Stimulated activated CD8-positive, alpha-beta memory T cell treated with anti-CD3 and anti-CD28 coated beads, Interleukin-4, amount 100 ng/mL, for 24 hours (primary cell): ENCODE results near the gene C20orf204.
"Not testable (repeated sequence)": the region's sequence is repeated elsewhere in the genome, so short reads cannot be mapped to it uniquely, and the experiment has no call there.

ENCODE experiments used
- DNase-seq: peaks from one replicate; pipeline ENCODE4 v3.0.0-alpha.2; 2020; ENCODE audit warnings: low read depth

Gene C20orf204, protein sequence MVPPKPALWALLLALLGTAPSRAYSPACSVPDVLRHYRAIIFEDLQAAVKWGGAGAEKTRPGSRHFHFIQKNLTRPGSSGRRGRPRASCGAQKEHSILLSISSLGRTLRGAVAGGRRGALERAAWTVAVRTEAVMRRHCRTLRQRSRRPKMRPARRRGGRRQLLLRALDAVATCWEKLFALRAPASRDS

DNA sequence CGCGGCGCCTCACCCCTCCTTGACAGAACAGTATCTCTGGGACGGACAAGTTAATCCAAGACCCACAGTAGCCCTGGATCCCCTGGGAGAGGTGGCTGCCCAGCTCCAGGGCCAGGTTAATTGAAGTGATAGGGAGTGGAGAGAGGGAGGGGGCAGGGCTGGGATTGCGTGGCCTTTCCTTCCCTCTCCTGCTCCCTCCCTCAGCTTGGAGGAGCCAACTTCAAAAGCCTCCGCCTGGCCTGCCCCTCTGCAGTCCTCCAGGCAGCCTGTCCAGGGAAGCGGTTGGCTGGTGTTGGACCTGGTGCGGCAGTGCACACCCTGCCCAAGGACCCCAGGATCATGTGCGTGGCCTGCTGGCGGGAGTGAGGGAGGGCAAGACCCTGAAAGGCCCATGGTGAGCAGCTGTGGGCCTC is at the start of gene C20orf204:
TSS of gene C20orf204 (plus strand) at position 250 of the 413 bp plus-strand sequence. CDS start at position 392, 142 bp downstream.
- DNase-seq: no peak

DNA sequence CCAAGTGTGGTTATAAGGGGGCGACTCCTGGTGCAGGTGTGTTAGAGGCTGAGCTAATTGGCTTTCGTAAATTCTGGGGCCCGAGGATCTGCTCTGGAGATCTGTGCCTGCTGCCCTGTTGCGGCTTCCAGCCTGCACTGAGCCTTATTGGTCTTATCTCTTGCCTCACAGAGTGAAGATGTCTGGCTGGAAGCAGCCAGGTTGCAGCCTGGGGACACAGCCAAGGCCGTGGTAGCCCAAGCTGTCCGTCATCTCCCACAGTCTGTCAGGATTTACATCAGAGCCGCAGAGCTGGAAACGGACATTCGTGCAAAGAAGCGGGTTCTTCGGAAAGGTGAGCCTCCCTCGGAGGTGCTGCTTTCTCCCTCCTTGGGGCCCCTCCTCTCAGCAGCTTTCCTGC is 35.1 kb upstream of the C20orf204 start:
- no peak for DNase-seq

DNA sequence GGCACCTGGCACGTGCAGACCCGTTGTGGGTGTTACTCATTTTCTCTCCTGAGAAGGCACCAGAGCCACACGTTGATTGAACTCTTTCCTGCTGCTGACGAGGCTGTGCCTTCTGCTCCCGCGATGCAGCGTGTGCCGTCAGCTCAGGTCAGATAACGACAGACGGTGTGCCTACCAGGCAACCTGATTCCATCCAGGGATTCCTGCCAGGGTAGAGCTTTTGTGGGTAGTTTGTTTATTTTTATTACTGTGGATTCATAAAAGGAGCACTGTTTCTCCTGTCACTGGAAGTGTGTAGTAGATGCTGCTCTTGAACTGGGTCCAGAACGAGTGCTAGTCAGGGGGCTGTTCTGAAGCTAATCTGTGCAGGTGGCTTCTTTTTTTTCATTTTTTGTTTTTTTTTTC is 34.4 kb upstream of the C20orf204 start:
- DNase-seq: no peak

DNA sequence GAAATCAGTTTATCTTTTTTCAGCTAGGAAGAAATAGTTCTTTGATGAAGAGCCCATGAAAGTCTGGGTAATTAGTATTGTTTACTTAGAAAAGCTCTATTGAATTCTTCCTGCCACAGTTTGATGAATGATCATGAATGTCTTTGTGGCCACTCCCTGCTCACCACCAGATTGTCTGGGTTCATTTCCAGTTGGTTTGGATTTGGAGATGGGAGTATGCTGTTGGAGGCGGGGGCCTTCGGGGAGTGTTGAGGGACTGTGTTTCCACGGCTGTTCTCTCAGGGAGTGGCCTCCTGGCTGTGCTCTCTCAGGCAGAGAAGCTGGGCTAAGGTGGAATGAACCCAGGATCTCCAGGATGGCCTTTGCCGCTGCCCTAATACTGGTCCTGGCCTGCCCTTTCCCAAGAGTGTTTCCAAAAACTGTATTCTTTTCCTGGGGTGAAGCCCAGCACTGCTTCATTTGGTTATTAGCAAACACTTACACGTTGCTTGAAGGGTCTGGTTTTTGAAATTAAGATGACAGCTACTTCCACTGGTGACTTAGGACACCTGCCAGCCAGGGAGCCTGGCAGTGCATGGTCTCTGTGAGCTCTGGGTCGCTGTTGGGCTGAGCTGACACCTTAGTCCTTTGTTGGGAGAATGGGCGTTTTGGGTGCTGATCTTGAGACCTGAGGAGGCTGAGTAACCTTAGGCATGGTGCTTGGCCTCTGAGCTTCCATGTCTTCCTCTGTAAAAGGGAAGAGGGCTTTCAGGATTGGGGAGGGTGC is 31.8 kb upstream of the C20orf204 start:
- DNase-seq: no peak

DNA sequence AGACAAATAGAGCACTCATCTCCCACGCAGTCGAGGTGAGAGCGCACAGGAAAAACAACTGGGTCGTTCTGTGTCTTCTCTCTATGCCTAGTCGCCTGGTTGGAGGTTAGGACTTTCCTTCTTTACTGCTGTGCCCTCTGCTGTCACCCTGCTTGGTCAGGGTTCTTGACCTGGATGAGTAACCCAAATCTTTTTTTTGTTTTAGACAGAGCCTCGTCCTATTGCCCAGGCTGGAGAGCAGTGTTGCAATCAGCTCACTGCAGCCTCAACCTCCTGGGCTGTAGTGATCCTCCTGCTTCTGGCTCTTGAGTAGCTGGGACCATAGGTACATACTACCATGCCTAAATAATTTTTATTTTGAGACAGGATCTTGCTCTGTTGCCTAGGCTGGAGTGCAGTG is 30.6 kb upstream of the C20orf204 start:
- DNase-seq: no peak

DNA sequence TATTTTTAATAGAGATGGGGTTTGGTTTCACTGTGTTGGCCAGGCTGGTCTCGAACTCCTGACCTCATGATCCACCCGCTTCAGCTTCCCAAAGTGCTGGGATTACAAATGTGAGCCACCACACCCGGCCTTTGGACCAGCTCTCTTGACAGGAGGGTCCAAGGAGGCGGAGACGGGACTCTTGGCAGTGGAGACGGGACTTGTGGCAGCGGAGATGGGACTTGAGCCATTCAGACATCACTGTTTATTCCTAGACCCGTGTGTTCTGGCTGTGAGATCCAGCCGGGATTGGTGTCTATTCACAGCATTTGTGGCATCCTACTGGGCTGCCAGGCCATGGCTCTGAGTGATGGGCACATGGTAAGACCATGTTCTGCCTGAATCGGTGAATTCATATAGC is 29.5 kb upstream of the C20orf204 start:
- no peak for DNase-seq

DNA sequence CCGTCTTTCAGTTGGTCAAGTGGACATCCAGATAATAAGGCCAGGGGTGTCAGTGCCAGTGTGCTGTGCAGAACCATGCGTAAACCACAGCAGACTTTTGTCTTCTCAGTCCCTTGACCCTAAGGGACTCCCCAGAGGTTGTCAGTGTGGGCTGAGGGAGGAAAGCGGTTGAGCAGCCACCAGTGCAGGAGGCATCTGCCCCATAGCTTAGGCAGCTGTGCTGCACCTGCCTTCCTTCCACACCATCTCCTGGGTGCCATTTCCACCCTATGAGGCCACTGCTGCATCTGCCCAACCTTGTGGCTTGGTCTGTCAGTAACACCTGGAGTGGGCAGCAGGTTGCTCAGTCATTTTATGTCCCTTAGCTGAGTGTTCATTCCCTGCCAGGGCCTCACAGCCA is 29.1 kb upstream of the C20orf204 start:
- no peak for DNase-seq

DNA sequence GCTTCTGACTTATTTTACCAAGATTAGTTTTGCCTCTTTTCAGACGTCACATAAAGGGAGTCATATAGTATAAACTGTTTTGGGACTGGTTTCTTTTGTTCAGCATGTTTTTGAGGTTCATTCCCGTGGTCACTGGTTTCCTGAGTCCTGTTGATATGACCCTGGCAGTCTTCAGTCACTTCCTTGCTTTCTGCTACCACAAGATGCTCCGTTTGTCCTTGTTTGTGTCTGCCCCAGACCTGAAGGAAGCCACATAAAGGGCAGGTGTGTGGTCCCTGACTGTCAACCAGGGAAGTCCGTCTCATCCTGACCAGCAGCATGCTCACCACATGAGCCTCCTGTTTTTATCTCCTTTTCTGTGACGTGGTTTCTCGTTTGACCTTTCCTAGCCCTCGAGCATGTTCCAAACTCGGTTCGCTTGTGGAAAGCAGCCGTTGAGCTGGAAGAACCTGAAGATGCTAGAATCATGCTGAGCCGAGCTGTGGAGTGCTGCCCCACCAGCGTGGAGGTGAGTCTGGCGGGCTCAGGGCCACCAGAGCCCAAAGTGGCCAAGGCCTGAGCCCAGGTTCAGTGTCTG is 26.1 kb upstream of the C20orf204 start:
- DNase-seq: no peak

DNA sequence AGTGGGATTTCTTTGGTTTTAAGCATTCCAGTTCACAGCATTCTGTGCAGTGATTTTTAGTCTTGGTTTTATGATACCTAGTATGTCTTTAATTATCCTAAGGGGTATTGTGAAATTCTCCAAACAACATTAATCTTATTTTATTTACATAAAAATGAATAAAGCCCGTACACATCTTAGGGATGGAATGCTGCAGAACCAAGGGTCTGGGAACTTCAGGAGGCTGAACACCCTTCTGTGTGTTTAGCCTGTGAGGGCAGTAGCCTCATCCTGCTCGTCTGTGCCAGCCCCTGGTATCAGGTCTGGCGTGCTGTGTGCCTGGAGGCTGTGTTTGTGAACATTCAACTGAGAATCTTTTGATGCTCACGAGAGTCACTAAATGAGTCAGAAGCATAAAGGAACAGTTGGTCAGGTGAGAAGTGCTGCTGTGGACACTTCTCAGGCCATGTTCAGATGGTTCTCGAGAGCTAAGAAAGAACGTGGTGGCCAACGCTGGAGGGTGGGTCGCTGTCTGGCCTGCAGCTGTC is 25.2 kb upstream of the C20orf204 start:
- DNase-seq: no peak

DNA sequence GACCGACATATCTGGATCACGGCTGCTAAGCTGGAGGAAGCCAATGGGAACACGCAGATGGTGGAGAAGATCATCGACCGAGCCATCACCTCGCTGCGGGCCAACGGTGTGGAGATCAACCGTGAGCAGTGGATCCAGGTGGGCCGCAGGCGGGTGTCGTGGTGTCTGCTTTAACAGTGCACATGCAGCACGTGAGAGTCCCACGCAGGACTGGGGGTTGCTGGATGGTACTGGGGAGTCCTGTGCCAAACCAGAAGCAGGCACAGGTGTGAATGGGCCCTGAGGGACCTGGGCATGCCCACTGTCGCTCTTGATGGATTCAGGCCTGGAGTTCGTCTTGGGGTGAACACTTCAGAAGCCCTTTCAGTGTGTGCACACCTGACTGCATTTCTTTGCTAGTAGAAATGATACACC is 24.6 kb upstream of the C20orf204 start:
- no peak for DNase-seq

DNA sequence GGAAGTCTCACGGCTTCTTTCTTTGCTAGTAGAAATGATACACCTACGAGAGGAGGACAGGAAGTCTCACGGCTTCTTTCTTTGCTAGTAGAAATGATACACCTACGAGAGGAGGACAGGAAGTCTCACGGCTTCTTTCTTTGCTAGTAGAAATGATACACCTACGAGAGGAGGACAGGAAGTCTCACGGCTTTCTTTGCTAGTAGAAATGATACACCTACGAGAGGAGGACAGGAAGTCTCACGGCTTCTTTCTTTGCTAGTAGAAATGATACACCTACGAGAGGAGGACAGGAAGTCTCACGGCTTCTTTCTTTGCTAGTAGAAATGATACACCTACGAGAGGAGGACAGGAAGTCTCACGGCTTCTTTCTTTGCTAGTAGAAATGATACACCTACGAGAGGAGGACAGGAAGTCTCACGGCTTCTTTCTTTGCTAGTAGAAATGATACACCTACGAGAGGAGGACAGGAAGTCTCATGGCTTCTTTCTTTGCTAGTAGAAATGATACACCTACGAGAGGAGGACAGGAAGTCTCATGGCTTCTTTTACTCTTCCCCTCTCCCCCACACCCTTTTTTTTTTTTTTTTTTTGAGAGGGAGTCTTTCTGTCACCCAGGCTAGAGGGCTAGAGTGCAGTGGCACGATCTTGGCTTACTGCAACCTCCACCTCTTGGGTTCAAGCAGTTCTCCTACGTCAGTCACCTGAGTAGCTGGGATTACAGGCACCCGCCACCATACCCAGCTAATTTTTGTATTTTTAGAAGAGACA is 23.4 kb upstream of the C20orf204 start:
- not testable (repeated sequence) for DNase-seq

DNA sequence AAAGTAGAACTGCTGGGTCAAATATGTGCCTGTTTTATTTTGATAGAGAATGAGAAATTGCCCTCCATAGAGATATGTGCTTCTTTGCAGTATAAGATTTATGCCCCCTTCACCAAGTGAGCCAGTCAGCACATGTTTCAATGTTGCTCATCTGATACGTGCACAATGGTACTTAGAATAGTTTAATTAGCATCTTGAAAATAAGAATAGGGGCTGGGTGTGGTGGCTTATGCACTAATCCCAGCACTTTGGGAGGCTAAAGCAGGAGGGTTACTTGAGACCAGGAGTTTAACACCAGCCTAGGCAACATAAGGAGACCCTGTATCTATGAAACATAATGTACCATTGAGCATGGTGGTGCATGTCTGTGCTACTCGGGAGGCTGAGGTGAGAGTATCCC is 20.3 kb upstream of the C20orf204 start:
- no peak for DNase-seq

DNA sequence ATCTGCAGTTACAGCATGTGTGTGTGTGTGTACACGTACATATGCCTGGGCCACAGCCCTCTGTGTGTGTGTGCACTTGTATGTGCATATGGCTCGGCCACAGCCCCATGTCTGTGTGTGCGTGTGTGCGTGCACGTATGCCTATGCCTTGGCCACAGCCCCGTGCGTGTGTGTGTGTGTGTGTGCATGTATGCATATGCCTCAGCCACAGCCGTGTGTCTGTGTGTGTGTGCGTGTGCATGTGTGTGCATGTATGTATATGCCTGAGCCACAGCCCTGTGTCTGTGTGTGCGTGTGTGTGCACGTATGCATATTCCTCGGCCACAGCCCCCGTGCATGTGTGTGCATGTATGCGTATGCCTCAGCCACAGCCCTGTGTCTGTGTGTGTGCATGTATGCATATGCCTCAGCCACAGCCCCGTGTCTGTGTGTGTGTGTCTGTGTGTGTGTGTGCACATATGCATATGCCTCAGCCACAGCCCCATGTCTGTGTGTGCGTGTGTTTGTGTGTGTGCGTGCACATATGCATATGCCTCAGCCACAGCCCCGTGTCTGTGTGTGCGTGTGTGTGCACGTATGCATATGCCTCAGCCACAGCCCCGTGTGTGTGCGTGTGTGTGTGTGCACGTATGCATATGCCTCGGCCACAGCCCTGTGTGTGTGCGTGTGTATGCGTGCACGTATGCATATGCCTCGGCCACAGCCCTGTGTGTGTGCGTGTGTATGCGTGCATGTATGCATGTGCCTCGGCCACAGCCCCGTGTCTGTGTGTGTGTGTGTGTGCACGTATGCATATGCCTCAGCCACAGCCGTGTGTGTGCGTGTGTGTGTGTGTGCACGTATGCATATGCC is 14.6 kb upstream of the C20orf204 start:
- DNase-seq: no peak

DNA sequence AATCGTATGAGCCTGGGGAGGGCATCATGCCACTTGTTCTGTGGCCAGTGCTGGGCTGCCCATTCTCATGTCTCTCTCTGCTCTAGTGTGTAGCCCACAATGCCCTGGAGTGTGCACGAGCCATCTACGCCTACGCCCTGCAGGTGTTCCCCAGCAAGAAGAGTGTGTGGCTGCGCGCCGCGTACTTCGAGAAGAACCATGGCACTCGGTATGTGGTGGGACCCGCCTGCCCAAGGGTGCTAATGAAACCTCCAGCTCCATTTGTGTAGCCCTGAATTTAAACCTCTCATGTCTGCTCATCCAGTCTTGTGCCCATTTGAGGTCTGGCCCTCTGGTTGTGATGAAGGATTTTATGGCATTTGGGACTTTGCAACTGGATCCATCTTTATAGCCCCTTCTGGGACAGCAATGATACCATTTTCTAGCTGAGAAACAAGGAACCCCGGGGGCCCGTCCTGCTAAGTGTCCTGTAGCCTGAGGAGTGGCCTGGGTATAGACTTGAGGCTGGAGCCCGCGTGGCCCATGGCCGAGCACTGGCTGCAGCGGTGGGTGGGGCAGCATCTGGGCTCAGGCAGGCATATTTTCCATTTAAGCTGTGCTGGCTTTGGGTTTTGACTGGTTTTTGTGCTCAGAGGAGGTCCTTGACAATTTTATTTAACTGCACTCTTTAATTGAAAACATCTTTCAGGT is 13.2 kb upstream of the C20orf204 start:
- no peak for DNase-seq

DNA sequence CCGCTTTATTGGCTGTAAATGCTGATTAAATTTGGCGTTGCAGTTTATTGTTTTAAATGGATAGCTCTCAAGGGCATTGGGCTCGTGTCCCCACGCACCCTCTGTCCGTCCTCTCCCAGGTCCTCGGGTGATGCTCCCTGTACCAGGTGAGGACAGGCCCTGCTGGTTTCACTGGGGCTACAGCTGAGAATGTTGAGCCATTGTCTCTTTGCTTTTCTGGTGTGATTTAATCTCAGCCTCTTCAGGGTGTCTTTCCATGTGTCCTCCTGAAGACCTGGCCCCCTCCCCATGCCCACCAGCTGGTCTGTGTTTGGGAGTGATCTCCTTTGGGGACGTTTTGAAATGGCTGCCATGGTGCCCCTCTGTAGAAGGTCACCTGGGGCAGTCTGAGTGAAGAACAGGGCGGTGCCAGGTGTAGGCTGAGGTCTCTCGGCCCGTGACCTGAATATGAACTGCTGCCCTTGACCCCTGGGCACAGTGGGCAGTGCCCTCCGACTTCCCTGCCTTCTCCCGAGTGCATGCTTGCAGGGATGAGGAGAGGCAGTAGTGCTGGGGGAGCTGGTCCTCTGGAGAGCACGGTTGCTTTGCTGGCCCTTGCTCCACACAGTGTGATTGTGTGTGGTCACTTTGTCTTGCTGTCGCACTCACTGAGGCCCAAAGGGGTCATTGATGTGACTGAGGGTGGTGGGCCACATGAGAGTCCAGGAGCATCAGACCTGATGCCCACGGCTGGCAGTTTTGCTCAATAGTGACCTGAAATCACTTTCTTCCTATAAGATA is 12.4 kb upstream of the C20orf204 start:
- DNase-seq: no peak

DNA sequence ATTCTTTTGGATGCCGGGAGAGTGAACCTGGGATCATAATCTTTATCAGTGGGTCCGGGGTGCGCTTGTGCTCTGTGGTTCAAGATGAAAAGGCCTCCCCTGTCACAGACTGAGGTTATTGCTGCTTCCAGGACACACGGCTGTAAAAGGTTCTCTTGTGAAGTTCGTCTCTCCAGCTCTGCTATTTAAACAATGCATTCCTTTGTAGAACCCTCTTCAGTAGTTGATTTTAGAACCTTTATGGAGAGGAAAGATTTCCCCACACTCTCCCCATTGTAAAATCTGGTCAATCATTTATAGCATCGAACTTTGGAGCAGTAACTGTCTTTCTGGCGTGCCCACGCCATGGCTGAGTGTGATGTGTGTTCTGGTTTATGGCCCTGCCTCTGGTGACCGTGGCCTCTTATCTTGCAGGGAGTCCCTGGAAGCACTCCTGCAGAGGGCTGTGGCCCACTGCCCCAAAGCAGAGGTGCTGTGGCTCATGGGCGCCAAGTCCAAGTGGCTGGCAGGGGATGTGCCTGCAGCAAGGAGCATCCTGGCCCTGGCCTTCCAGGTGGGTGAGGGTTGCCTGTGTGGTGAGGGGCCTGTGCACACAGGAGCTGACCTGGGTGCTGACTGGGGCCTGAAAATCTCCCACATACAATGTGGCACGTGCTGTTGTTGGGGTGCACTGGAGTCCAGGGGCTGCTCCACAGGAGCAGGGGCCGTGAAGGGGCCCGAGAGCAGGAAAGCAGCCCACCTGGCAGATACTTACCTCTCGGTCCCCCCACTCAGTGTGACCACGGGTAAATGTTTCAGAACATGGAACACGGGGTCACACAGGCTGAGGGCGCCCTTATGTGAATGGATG is 11.6 kb upstream of the C20orf204 start:
- DNase-seq: no peak

DNA sequence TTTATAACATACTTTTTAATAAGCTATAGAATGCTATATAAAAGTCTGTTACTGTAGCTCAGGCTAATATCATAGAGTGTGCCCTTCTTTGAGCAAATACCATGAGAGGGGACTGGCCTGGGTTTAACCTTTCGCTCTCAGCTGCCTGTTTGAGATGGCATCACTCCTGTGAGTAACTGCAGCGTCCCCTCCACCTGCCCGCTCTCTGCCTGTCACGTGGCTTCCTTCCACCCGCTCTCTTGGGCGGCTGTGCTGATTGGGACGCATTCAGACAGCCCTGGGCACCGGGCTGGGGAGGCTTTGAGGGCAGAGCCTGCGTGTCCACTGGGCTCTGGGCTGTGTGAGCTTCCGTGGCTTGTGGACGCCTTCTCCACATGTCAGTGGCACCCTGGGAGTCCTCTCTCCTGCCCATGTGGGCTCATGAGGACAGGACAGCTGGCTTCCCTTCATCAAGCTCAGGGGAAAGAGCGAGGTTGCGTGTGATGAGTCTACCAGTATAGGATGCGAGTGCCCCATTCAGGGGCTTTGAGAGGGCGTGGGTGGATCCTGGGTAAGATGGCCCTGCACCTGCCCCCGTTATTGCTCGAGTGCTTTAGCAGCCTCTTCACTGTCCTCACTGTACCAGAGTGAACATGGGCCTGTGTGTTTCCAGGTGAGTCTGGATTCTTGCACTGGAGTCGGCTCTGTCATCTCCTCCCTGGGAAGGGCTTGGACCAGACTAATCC is 10.7 kb upstream of the C20orf204 start:
- DNase-seq: no peak

DNA sequence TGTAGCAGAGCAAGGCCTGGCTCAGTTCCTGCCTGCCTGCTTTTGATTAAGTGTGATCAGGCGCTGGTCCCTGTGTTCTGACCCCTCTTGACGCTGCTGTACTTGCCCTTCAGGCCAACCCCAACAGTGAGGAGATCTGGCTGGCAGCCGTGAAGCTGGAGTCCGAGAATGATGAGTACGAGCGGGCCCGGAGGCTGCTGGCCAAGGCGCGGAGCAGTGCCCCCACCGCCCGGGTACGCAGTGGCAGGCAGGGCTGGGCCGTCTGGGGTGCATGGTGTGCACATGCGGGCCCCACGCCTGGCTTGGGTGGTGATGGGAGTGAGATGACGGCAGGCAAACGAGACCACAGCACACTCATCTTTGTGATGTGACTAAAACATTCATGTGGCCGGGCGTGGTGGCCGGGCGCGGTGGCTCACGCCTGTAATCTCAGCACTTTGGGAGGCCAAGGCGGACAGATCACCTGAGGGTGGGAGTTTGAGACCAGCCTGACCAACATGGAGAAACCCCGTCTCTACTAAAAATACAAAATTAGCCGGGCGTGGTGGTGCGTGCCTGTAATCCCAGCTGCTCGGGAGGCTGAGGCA is 10.1 kb upstream of the C20orf204 start:
- DNase-seq: no peak
